NCI-H524 (cell line): Measurements from ENCODE around the gene EXOSC2.

Source experiments
- DNase-seq, 2 experiments: peaks; one replicate each; lab custom pipeline; 2025; lab: John Stamatoyannopoulos, UW

The EXOSC2 gene

DNA sequence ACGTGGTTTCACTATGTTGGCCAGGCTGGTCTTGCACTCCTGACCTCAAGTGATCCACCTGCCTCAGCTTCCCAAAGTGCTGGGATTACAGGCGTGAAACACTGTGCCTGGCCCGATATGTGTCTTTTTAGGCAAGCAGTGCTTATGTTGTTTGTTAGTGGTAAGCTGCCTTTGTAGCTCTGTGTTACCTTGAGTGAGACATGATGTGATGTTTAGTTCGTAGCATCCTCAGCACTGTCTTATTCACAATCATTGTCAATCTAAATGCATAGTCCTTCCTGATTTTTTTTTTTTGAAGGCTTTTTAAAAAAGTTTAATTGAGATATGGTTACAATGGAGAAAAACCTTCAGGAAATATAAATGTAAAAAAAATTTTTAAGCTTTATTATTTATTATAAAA, 45.5 kb downstream of the EXOSC2 start:
- DNase-seq: no peak

- no peak for DNase-seq
Measured at GRCh38 chr9:130740218-130741023, 46.8 kb downstream of the EXOSC2 start.

- no peak for DNase-seq
Measured at GRCh38 chr9:130741024-130741305, 47.4 kb downstream of the EXOSC2 start.

GRCh38 chr9:130741831-130742449, 48.4 kb downstream of the EXOSC2 start:
- DNase-seq: no peak

- DNase-seq: no peak
Measured at GRCh38 chr9:130743656-130744055, 50.1 kb downstream of the EXOSC2 start.

- DNase-seq: no peak
Measured at GRCh38 chr9:130745210-130745800, 51.7 kb downstream of the EXOSC2 start.

GRCh38 chr9:130745829-130746228, 52.2 kb downstream of the EXOSC2 start:
- DNase-seq: no peak

- DNase-seq: no peak
Measured at GRCh38 chr9:130746434-130747212, 53.0 kb downstream of the EXOSC2 start.

GRCh38 chr9:130751631-130752355, 58.2 kb downstream of the EXOSC2 start:
- peak; percentile 76 to 93 for DNase-seq
